ENCODE results near the gene RBMS3.
"Not testable (repeated sequence)": the region's sequence is repeated elsewhere in the genome, so short reads cannot be mapped to it uniquely, and the experiment has no call there.

RBMS3 gene

GRCh38 chr3:29313981-29314726 is 33.3 kb downstream of the RBMS3 start:
- no peak for DNase-seq

GRCh38 chr3:29314727-29315088 is 33.8 kb downstream of the RBMS3 start:
- DNase-seq = no peak

- DNase-seq = no peak
Measured at GRCh38 chr3:29317659-29318173, 36.8 kb downstream of the RBMS3 start.

GRCh38 chr3:29318251-29318650 is 37.4 kb downstream of the RBMS3 start:
- no peak for DNase-seq

GRCh38 chr3:29319262-29319661 is 38.4 kb downstream of the RBMS3 start:
- no peak for DNase-seq

GRCh38 chr3:29319798-29320197 is 38.9 kb downstream of the RBMS3 start:
- DNase-seq = no peak

GRCh38 chr3:29322586-29322985 is 41.7 kb downstream of the RBMS3 start:
- DNase-seq = no peak

GRCh38 chr3:29324180-29324651 is 43.3 kb downstream of the RBMS3 start:
- no peak for DNase-seq

- DNase-seq = not testable (repeated sequence)
Measured at GRCh38 chr3:29326540-29326939, 45.7 kb downstream of the RBMS3 start.

- no peak for DNase-seq
Measured at GRCh38 chr3:29329986-29330890, 49.4 kb downstream of the RBMS3 start.

GRCh38 chr3:29331035-29331434 is 50.2 kb downstream of the RBMS3 start:
- no peak for DNase-seq

- DNase-seq = no peak
Measured at GRCh38 chr3:29331456-29332194, 50.8 kb downstream of the RBMS3 start.

- no peak for DNase-seq
Measured at GRCh38 chr3:29332195-29332637, 51.3 kb downstream of the RBMS3 start.

- no peak for DNase-seq
Measured at GRCh38 chr3:29333576-29333975, 52.7 kb downstream of the RBMS3 start.

GRCh38 chr3:29334706-29335105 is 53.8 kb downstream of the RBMS3 start:
- DNase-seq = no peak

GRCh38 chr3:29335438-29335837 is 54.6 kb downstream of the RBMS3 start:
- DNase-seq = peak; percentile 15

- no peak for DNase-seq
Measured at GRCh38 chr3:29335943-29336342, 55.1 kb downstream of the RBMS3 start.

- no peak for DNase-seq
Measured at GRCh38 chr3:29337565-29337964, 56.7 kb downstream of the RBMS3 start.

GRCh38 chr3:29338377-29338776 is 57.5 kb downstream of the RBMS3 start:
- no peak for DNase-seq

GRCh38 chr3:29339016-29339833 is 58.4 kb downstream of the RBMS3 start:
- DNase-seq = no peak

- DNase-seq = no peak
Measured at GRCh38 chr3:29344154-29344553, 63.3 kb downstream of the RBMS3 start.

GRCh38 chr3:29344935-29345334 is 64.1 kb downstream of the RBMS3 start:
- DNase-seq = no peak
